ENCODE data around the gene CLNK.

The CLNK gene

GRCh38 chr4:10552591-10553280 lies 131.8 kb downstream of the CLNK start:
- ChIA-PET POLR2A (no interaction called here), CTCF (interaction anchor here (1.3 to 1.9 kb wide), 4 partner anchors 15 to 876 kb away, joined by 3 to 5 read pairs (median 4); partner anchors contain the start of gene HS3ST1)
- no peak for DNase-seq (ENCODE audit: extremely low spot score)
- no peak for TF ChIP-seq CTBP1 (IDR thresholded peaks at IDR 0.05; ENCODE audit: borderline replicate concordance)
- no peak for TF ChIP-seq SUZ12 (IDR thresholded peaks at IDR 0.05)
- no peak for TF ChIP-seq FOXM1 (IDR thresholded peaks at IDR 0.05; ENCODE audit: borderline replicate concordance)
- no peak for TF ChIP-seq FOXK2 (IDR thresholded peaks at IDR 0.05)
- no peak for TF ChIP-seq ZNF384 (IDR thresholded peaks at IDR 0.05)
- no peak for TF ChIP-seq FOXA1 (IDR thresholded peaks at IDR 0.05)
- TF ChIP-seq SP1 (IDR thresholded peaks at IDR 0.05), result no peak
- no peak for TF ChIP-seq ELF4 (IDR thresholded peaks at IDR 0.05)
- no peak for TF ChIP-seq NFRKB (IDR thresholded peaks at IDR 0.05)

DNA sequence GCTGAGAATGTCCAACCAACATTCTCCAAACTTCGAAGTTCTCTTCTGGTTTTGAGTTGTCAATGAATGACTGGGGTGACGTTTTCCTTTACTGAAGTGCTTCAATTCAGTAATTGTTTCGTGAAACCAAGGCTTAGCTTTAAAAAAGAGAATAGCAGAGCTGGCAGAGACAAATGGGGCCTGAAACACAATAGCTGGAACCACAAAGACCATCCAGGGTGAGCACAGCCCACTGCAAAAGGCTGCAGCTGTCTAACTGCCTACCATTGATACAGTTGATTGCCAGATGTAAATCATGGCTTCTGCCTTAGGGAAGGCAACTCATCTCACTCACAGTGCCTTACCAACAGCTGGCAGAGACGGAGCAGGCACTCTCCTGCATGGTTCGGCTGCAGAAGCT lies 148.7 kb downstream of the CLNK start:
- TF ChIP-seq LEF1 (IDR thresholded peaks at IDR 0.05; ENCODE audit: borderline replicate concordance), result no peak
- TF ChIP-seq L3MBTL2 (conservative IDR thresholded peaks at IDR 0.05), result no peak
- no peak for TF ChIP-seq SUZ12 (IDR thresholded peaks at IDR 0.05)
- TF ChIP-seq CTBP1 (IDR thresholded peaks at IDR 0.05; ENCODE audit: borderline replicate concordance), result no peak
- no peak for DNase-seq (ENCODE audit: extremely low spot score)
- POLR2A ChIA-PET, result no interaction called here
- CTCF ChIA-PET, result interaction anchor here (0.6 to 1.0 kb wide), 2 partner anchors 76 to 1230 kb away, joined by 3 read pairs; no protein-coding TSS in a partner anchor

DNA sequence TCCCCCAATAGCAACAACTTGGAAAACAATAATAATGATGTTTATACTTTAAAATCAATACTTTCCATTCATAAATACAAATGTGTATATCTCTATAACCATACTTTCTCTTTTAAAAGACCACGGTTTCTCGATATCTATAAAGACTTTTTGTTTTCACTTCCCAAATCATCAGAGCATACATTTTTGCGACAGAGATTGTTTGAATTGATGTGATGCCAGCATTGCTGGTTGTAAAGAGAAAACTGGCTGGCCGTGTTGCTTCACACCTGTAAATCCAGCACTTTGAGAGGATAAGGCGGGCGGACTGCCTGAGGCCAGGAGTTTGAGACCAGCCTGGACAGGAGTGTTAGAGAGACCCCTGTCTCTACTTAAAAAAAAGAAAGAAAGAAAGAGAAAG lies 149.7 kb downstream of the CLNK start:
- DNase-seq (ENCODE audit: extremely low spot score), result no peak
- CTCF ChIA-PET, result no interaction called here
- POLR2A ChIA-PET, result no interaction called here
- no peak for TF ChIP-seq LEF1 (IDR thresholded peaks at IDR 0.05; ENCODE audit: borderline replicate concordance)
- no peak for TF ChIP-seq NFRKB (IDR thresholded peaks at IDR 0.05)
- TF ChIP-seq ARNT (IDR thresholded peaks at IDR 0.05), result no peak
- TF ChIP-seq L3MBTL2 (conservative IDR thresholded peaks at IDR 0.05), result no peak
- no peak for TF ChIP-seq FOXA1 (IDR thresholded peaks at IDR 0.05)
- no peak for TF ChIP-seq SP1 (IDR thresholded peaks at IDR 0.05)
- no peak for TF ChIP-seq ZNF384 (IDR thresholded peaks at IDR 0.05)
- no peak for TF ChIP-seq ELF4 (IDR thresholded peaks at IDR 0.05)
- no peak for TF ChIP-seq TARDBP (IDR thresholded peaks at IDR 0.05)
- TF ChIP-seq, protein P1, sequence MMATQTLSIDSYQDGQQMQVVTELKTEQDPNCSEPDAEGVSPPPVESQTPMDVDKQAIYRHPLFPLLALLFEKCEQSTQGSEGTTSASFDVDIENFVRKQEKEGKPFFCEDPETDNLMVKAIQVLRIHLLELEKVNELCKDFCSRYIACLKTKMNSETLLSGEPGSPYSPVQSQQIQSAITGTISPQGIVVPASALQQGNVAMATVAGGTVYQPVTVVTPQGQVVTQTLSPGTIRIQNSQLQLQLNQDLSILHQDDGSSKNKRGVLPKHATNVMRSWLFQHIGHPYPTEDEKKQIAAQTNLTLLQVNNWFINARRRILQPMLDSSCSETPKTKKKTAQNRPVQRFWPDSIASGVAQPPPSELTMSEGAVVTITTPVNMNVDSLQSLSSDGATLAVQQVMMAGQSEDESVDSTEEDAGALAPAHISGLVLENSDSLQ (IDR thresholded peaks at IDR 0.05), result no peak
- no peak for TF ChIP-seq BHLHE40 (IDR thresholded peaks at IDR 0.05; ENCODE audit: borderline replicate concordance)

DNA sequence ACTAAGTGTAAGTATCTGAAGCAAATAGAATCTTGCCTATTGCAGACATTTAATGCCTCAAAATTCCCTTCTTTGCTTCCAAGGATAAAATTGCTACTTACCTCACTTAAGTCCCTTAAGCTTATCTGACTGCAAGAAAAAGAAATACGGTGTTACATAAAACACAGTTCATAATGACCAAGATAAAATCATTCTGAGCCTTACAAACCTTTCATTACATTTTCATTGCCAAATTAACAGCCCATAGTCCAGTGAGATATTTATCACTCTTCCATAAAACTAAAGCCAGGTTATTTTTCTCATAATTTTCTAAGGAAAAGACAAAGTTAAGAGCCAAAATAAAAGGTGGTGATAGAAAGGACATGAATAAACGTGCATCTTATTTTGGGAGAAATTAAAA lies 152.4 kb downstream of the CLNK start:
- ChIA-PET POLR2A (no interaction called here), CTCF (no interaction called here)
- TF ChIP-seq SUZ12 (IDR thresholded peaks at IDR 0.05) (no peak), NFRKB (IDR thresholded peaks at IDR 0.05) (no peak), BHLHE40 (IDR thresholded peaks at IDR 0.05; ENCODE audit: borderline replicate concordance) (no peak), LEF1 (IDR thresholded peaks at IDR 0.05; ENCODE audit: borderline replicate concordance) (no peak), ELF4 (IDR thresholded peaks at IDR 0.05) (no peak), FOXM1 (IDR thresholded peaks at IDR 0.05; ENCODE audit: borderline replicate concordance) (no peak), L3MBTL2 (conservative IDR thresholded peaks at IDR 0.05) (no peak), FOXA1 (IDR thresholded peaks at IDR 0.05) (no peak), ARNT (IDR thresholded peaks at IDR 0.05) (no peak), CTBP1 (IDR thresholded peaks at IDR 0.05; ENCODE audit: borderline replicate concordance) (no peak), ZNF384 (IDR thresholded peaks at IDR 0.05) (no peak), TARDBP (IDR thresholded peaks at IDR 0.05) (no peak)
- DNase-seq (ENCODE audit: extremely low spot score), result no peak

- DNase-seq (ENCODE audit: extremely low spot score), result no peak
- CTCF ChIA-PET, result no interaction called here
- POLR2A ChIA-PET, result no interaction called here
- TF ChIP-seq SP1 (IDR thresholded peaks at IDR 0.05) (no peak), FOXA1 (IDR thresholded peaks at IDR 0.05) (no peak), ELF4 (IDR thresholded peaks at IDR 0.05) (no peak), CTBP1 (IDR thresholded peaks at IDR 0.05; ENCODE audit: borderline replicate concordance) (no peak), NFRKB (IDR thresholded peaks at IDR 0.05) (no peak), SUZ12 (IDR thresholded peaks at IDR 0.05) (no peak), LEF1 (IDR thresholded peaks at IDR 0.05; ENCODE audit: borderline replicate concordance) (no peak), L3MBTL2 (conservative IDR thresholded peaks at IDR 0.05) (no peak), ARNT (IDR thresholded peaks at IDR 0.05) (no peak), BHLHE40 (IDR thresholded peaks at IDR 0.05; ENCODE audit: borderline replicate concordance) (no peak), TARDBP (IDR thresholded peaks at IDR 0.05) (no peak), ZNF384 (IDR thresholded peaks at IDR 0.05) (no peak), HDGF (IDR thresholded peaks at IDR 0.05; ENCODE audit: borderline replicate concordance) (no peak), FOXM1 (IDR thresholded peaks at IDR 0.05; ENCODE audit: borderline replicate concordance) (no peak), FOXK2 (IDR thresholded peaks at IDR 0.05) (no peak)
- TF ChIP-seq, protein P1 (IDR thresholded peaks at IDR 0.05), result no peak
These were observed 154.3 kb downstream of the CLNK start for GRCh38 chr4:10530137-10530786.

GRCh38 chr4:10529291-10530136 lies 155.1 kb downstream of the CLNK start:
- no peak for TF ChIP-seq FOXK2 (IDR thresholded peaks at IDR 0.05)
- TF ChIP-seq ELF4 (IDR thresholded peaks at IDR 0.05), result no peak
- TF ChIP-seq LEF1 (IDR thresholded peaks at IDR 0.05; ENCODE audit: borderline replicate concordance), result no peak
- no peak for TF ChIP-seq ZNF384 (IDR thresholded peaks at IDR 0.05)
- no peak for TF ChIP-seq ARNT (IDR thresholded peaks at IDR 0.05)
- TF ChIP-seq L3MBTL2 (conservative IDR thresholded peaks at IDR 0.05), result no peak
- TF ChIP-seq CTBP1 (IDR thresholded peaks at IDR 0.05; ENCODE audit: borderline replicate concordance), result no peak
- TF ChIP-seq BHLHE40 (IDR thresholded peaks at IDR 0.05; ENCODE audit: borderline replicate concordance), result no peak
- TF ChIP-seq NFRKB (IDR thresholded peaks at IDR 0.05), result no peak
- TF ChIP-seq FOXA1 (IDR thresholded peaks at IDR 0.05), result no peak
- no peak for DNase-seq (ENCODE audit: extremely low spot score)
- CTCF ChIA-PET, result no interaction called here
- POLR2A ChIA-PET, result no interaction called here
